ENCODE data around the gene ANO4.

DNA sequence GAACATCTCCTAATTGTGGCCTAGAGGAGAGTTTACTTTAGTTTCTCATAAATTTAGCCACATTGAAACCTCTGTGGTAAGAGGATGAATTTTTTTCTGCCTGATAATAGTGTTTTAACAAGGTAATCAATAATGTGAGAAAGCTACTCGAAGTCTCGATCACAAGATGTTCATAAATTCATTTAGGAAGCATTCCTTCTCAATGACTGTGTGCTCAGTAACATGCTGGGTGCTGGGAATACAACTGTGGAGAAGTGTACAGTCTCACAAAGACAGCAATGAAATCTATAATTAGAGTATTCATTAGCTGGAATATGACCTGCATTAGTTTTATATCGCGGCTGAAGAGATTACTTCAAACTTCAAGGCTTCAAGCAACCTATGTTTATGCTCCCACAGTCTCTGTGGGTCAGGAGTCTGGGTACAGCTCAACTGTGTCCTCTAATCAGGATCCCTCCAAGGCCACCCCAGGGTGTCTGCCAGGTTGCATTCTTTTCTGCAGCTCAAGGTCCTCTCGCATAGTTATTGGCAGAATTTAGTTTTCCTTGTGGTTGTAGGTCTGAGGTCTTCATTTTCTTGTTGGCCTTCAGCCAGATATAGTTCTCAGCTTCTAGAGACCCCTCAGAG lies 167.6 kb downstream of the ANO4 start:
- no peak for TF ChIP-seq POLR2A (IDR thresholded peaks at IDR 0.05)
- TF ChIP-seq, protein P1, sequence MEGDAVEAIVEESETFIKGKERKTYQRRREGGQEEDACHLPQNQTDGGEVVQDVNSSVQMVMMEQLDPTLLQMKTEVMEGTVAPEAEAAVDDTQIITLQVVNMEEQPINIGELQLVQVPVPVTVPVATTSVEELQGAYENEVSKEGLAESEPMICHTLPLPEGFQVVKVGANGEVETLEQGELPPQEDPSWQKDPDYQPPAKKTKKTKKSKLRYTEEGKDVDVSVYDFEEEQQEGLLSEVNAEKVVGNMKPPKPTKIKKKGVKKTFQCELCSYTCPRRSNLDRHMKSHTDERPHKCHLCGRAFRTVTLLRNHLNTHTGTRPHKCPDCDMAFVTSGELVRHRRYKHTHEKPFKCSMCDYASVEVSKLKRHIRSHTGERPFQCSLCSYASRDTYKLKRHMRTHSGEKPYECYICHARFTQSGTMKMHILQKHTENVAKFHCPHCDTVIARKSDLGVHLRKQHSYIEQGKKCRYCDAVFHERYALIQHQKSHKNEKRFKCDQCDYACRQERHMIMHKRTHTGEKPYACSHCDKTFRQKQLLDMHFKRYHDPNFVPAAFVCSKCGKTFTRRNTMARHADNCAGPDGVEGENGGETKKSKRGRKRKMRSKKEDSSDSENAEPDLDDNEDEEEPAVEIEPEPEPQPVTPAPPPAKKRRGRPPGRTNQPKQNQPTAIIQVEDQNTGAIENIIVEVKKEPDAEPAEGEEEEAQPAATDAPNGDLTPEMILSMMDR (IDR thresholded peaks at IDR 0.05) = no peak
- no peak for TF ChIP-seq POLR2AphosphoS5 (IDR thresholded peaks at IDR 0.05)

Measured in stomach (tissue), 4 donors.